Choroid plexus epithelial cell (primary cell): Measurements from ENCODE around the gene GSN.
A peak's percentile ranks its signal among the peaks of the same experiment; 100 is the strongest.

Source experiments
- DNase-seq: peaks from one replicate; pipeline ENCODE4 v3.0.0-alpha.2; 2010; ENCODE audit warnings: low read depth
- H3K4me3 ChIP-seq: 2 replicates; pipeline ENCODE4 v1.5.1; 2011; ENCODE audit warnings: low read depth, mild to moderate bottlenecking, control low read depth, low read length, moderate library complexity
- TF ChIP-seq, protein P1 (sequence below): conservative IDR thresholded peaks from 2 replicates; pipeline ENCODE4 v1.5.1; 2011; ENCODE audit warnings: low read depth, mild to moderate bottlenecking, control low read depth, inconsistent platforms, low read length, moderate library complexity

Gene GSN

DNA sequence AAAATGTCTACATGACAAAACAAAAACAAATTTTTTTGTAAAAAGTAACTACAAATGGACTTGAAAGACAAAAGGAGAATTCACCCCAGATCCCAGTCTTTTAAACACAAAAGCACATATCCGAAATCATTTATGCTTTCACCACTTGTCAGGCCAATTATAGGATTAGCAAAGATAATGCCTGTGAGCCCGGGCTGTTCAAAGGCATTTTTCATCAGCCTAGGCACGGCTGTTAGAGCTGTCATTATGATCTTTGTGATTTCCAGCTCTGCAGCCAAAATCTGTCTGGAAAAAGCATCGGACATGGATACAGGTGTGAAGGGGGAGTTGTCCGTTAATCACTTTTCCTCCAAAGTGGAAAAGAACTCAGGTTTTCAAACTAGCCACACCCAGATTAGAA is 42.7 kb upstream of the GSN start:
- TF ChIP-seq, protein P1, sequence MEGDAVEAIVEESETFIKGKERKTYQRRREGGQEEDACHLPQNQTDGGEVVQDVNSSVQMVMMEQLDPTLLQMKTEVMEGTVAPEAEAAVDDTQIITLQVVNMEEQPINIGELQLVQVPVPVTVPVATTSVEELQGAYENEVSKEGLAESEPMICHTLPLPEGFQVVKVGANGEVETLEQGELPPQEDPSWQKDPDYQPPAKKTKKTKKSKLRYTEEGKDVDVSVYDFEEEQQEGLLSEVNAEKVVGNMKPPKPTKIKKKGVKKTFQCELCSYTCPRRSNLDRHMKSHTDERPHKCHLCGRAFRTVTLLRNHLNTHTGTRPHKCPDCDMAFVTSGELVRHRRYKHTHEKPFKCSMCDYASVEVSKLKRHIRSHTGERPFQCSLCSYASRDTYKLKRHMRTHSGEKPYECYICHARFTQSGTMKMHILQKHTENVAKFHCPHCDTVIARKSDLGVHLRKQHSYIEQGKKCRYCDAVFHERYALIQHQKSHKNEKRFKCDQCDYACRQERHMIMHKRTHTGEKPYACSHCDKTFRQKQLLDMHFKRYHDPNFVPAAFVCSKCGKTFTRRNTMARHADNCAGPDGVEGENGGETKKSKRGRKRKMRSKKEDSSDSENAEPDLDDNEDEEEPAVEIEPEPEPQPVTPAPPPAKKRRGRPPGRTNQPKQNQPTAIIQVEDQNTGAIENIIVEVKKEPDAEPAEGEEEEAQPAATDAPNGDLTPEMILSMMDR: no peak
- no peak for DNase-seq
- no peak overlapping the region for H3K4me3 ChIP-seq

GRCh38 chr9:121226175-121226574 is 41.8 kb upstream of the GSN start:
- peak; percentile 4 for DNase-seq
- TF ChIP-seq, protein P1: no peak
- H3K4me3 ChIP-seq: no peak overlapping the region

DNA sequence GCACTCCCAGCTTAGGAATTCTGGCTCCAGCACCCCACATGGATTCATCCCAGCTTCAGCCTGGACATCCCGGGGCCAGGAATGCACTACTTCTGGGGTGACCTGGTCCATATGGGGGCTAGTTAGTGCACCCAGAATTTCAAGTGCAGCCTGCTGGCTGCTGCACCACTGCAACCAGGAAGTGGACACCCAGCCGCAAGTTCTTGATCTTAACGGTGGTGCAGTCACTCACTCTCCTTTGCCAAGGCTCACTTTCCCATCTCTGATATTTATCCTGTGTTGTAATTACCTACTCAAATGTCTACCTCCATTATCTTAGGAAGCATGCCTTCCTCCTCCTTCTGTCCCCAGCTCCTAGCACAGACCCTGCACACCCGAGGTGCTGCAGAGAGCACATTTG is 40.1 kb upstream of the GSN start:
- no peak for DNase-seq
- TF ChIP-seq, protein P1: no peak
- H3K4me3 ChIP-seq: no peak overlapping the region

- TF ChIP-seq, protein P1: no peak
- DNase-seq: no peak
- H3K4me3 ChIP-seq: no peak overlapping the region
Measured at GRCh38 chr9:121230256-121230655, 37.7 kb upstream of the GSN start.

DNA sequence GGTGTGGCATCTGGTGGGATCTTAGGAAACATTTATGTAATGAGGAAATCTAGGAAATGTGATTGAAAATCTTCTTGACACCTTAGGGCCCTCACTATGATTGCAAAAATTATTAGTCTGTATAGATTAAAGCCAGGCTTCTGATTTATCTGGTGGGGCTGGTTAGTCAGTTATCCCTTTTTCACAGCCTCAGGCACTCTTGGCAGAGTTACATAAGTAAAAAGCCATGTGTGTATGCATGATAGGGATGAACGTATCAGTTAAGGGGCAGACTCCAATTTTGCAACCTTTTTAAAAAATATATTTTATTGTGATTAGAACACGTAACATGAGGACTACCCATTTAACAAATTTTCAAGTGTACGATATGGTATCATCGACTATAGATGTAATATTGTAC is 35.7 kb upstream of the GSN start:
- TF ChIP-seq, protein P1: no peak
- no peak overlapping the region for H3K4me3 ChIP-seq
- no peak for DNase-seq

DNA sequence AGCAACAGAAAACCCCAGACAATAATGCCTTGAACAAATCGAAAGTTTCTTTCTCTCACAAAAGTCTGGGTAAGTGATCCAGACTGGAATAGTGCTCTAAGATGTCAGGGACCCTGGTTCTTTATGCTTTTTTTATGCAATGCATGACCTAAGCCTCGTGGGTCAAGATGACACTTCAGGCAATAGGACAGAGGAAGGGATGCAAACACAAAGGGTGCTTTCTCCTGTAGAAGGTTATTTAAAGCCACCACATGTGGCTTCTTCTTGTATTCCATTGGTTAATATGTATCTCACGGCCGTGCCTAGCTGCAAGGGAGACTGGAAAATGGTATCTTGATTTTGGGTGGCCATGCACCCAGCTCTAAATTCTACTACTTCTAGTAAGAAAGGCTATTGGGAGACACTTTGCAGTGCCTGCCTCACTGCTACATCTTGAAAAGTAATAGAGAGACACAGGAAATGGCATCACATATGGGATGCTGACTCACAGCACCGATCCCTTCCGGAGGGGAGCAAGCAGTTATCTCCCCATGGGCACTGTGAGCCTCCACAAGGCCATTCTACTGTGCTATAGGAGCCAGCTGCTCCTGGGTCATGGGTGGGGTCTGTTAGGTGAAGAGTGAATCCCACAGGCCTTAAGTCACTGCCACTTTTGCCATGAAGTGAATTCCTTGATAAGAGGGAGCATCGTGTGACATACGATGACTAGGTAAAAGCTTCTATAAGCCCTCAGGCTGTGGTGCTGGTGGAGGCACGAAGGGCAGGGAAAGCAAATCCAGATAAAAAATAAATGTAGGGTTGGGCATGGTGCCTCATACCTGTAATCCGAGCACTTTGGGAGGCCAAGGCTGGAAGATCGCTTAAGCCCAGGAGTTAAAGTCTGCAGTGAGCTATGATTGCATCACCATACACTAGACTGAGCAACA is 33.8 kb upstream of the GSN start:
- no peak overlapping the region for H3K4me3 ChIP-seq
- peak; percentile 60 for DNase-seq
- TF ChIP-seq, protein P1: no peak

- DNase-seq: no peak
- TF ChIP-seq, protein P1: no peak
Measured at GRCh38 chr9:121234832-121235161, 33.2 kb upstream of the GSN start.

More at GRCh38 chr9:121234832-121235161, 33.2 kb upstream of the GSN start:
- no peak overlapping the region for H3K4me3 ChIP-seq
